HG02610 (cell line): Measurements from ENCODE around the gene CLDN20.

ENCODE experiments used
- ATAC-seq: cut with Tn5 transposase; IDR thresholded peaks from one replicate; pipeline ENCODE4 v1.9.1; 2021; ENCODE audit warnings: mild to moderate bottlenecking, moderate library complexity; ENCODE audit not compliant: unreplicated experiment

CLDN20 gene

DNA sequence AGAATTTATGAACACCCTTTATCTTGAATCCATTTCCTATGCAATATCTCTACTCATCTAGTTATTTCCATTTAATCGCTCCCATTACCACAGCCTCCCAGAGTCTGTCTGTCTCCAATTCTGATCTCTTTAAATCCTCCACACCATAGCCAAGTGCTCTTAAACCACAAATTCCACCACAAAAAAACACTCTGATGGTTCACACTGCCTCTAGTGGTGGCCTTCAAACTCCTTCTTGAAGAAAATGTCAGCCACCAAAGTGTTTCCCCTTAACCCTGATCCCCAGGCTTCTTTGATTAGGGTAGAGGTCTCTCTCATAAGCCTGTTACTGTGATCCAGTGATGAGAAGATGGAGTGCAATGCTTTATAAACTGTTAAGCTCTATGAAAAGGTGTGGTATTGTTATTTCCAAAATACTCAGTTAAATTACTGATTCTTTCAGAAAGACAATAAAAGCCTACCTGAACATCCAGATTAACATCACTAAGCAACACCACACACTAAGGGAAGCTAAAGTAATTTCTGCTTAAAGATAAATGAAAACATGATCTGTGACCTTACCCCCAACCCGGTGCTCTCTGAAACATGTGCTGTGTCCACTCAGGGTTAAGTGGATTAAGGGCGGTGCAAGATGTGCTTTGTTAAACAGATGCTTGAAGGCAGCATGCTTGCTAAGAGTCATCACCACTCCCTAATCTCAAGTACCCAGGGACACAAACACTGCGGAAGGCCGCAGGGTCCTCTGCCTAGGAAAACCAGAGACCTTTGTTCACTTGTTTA lies 4.5 kb downstream of the CLDN20 start:
- peak; percentile 48 for ATAC-seq

DNA sequence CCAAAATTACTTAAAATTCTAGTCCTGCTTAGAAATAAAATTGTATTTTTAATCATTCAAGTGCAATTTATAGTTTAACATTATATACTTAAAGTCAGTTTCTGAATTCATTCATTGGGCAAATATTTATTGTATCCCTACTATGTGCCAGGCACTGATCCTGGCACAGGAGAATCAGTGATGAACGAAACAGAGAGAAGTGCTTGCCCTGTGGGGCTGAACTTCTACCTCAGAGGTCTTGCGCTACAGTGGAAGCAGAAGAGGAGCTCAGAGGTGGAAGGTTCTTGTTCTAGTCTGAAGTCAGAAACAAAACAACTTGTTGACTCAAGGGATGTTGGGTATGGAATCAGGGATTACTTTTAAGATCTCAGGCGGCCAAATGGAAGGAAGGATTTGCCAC lies 6.0 kb downstream of the CLDN20 start:
- no peak for ATAC-seq

DNA sequence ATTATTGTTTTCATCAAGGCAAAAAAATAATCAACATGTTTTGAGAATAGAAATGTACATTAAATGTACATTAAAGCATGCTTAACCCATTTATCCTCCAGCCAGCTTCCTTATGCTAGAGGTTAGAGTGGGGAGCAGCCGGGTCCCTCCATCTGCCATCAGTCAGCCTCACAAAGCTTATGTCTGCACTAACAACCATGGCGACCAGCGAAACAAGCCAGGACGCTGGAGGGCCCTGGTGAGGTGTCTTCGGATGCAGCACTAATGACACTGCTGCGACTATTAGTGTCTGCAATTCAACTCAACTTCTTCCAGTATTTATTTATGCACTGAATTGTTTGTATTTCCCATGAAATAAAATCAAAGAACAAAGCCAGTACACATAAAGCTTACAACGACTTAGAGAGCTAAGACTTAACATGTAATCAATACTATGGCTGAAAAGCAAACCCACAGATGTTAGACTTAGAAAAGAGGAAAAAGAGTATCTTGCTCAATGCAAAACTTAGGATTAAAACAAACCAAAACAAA lies 6.8 kb downstream of the CLDN20 start:
- no peak for ATAC-seq

DNA sequence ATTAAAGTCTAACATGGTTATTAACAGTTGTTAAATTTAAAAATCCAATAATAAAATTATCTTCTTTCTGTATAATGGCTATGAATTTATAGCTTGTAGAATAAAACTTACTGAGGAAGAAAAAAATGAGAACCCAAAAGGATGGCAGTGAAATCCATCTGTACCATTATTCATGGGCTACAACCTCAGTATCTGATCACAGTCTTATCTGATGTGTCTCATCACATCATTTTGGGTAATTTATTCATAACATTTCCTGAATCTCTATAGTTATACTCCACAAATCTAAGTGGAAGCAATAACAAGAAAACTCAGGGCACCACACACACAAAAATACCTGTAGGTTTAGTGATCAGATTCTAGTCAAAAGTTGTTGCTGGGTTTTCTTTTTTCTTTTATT lies 7.3 kb downstream of the CLDN20 start:
- no peak for ATAC-seq

DNA sequence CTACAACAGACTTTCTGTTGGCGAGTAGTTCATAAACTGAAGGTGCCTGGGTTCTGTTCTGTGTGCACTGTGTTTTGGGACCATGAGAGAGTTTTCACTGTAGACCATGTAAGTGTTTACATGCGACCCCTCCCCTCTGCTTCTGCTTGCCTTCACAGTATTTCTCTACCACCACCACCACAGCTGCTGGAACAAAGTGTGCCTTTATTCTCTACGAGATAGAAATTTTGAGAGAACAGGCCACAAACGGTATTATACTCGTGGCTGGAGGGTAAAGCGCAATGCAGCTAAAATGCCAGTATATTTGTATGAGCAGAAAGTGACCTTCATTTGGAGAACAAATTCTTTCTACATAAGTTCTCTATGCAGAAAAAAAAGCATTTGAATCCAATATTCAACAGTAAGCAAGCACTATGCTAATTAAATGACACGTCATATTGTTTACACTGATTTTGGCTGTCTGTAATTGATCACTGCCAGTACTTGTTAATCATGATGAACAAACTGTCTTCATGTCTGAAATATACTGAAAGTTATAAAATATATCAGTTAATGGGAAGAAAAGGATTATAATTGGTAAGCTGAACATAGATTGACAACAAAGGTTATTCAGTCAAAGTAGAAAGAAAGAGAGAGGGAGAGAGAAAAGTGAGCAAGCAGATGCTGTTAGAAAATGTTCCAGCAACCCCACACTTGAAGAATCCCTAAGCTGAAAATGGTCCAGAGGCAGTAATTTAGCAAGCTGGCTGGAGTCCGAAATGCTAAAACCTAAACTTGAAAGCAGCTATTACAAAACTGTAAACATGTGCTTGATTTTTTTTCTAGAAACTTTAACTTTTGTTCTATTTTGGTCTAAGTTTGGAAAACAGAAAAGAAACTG lies 8.8 kb downstream of the CLDN20 start:
- ATAC-seq = no peak

DNA sequence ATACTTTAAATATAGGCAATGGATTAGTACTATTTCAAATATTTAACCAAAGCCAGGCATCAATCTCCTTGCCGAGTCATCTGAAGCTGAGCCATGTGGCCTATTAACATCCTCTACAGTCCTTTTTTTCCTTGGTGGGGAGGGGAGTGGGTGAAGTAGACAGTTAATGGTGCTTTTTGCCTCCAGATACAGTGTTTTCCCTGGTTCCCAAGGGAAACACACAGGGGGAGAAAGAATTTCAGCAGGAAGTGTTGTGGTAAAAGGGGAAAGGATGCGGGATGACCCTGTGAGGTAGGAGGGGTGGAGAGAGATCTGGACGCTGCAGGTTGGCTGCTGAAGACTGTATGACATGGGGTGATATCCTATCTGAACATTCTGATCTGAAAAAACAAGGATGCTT lies 9.6 kb downstream of the CLDN20 start:
- peak; percentile 57 for ATAC-seq

DNA sequence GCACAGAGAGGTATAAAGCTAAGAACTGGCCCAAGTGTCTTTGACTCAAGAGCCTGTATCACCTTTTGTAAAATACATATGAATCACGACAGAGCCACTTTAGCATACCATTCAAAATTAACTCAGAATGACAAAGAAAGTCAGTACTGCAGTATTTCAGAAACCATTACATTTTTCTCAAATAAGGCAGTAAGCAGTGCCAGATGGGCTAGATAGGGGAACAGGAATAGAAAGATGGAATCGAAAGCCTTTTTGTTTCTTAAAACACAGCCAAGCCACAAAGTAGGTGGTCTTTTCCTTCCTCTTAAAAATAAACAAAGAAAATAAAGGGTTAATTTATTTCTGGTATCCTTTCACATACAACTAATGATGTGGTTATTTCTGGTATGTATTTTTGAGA lies 10.3 kb downstream of the CLDN20 start:
- ATAC-seq = no peak

DNA sequence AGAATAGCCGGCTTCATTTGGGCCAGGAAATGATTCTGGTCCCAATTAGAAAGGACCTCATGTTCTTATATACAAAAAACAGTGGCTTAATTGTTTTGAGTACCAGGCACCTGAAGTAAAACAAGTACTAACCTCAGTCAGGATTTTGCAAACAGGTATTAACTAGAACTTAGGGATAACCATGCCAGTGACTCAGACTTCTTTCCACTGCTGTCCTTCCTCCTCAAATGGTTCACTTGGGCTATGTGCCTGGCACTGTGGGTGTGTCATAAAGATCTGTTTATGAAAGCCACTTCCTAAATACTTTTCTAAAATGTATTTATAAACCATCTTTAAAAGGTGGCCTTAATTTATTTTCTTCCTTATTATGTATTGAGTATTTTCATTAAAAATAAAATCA lies 10.7 kb downstream of the CLDN20 start:
- no peak for ATAC-seq

DNA sequence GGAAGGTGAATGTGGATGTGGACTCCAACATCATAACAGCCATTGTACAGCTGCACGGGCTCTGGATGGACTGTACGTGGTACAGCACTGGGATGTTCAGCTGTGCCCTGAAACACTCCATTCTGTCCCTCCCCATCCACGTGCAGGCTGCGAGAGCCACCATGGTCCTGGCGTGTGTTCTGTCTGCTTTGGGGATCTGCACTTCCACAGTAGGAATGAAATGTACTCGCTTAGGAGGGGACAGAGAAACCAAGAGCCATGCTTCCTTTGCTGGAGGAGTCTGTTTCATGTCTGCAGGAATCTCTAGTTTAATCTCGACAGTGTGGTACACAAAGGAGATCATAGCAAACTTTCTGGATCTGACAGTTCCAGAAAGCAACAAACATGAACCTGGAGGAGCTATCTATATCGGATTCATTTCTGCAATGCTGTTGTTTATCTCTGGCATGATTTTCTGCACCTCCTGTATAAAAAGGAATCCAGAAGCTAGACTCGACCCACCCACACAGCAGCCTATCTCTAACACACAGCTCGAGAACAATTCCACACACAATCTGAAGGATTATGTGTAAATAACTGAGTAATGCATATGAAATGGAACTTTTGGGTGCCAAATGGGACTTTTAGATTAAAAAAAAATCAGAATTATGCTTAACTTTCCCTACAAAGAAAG lies 12.1 kb downstream of the CLDN20 start:
- ATAC-seq = no peak

DNA sequence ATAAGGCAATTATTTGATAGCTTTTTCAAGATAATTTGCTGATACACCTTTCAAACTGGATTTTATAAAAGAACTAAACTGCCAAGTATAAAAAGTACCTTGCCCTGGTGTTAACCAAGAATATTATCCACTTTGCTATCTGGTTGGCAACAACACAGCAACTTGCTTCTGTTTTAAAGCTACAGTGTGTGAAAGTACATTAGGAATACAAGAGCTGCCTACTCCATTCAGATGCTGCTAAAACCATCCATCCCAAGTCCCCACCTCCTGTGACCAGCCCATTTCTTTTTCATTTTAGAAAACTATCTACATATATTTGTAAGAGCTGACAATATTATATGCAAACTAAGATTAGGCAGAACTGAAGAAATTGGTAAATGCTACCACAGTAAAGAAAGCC lies 12.8 kb downstream of the CLDN20 start:
- ATAC-seq = no peak

DNA sequence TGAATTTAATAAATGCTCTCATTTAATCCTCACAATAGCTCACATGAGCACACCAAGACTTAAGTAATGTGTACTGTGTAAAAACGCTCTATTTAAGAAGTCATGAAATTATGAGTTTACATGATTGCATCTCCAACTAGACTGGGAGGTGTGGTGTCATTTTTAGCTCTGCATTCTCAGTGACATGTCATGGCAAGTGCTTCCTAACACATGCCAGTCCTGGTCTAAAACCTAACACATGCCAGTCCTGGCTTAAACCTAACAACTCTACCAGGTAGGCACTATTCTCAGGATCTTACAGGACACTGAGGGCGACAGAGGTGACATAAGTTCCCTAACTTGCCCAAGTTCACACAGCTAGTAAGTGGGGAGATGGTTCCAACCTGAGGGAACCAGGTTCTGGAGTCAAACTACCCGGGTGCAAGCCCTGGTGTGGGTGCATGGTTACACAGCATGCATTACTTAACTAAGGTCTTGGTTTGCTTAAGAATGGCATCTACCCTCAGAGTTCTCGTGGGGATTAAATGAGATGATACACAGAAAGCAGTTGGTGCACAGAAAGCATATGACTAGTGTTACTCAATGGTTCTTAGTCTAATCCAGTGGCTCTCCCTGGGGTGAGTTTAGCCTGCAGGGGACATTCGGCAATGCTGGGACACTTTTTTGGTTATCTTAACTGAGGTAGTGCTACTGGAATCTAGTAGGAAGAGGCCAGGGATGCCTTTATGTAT lies 14.7 kb downstream of the CLDN20 start:
- ATAC-seq = no peak

DNA sequence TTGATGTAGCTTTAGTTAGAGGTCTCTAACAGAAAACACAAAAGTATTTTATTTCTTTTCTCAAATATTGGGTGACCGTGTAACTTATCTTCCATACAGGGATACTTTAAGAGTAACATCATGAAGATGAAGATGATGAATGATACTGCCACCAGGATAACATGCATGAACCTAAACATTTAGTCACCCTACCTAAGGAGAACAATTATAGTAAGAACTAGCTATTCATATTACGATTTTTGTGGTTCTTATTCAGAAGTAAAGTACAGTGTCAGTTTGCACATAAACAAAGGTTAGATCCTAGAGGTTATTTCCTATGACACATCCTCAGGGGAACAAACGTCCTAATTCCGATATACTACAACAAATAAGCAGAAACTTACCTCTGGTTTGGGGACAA lies 21.0 kb downstream of the CLDN20 start:
- ATAC-seq = no peak

DNA sequence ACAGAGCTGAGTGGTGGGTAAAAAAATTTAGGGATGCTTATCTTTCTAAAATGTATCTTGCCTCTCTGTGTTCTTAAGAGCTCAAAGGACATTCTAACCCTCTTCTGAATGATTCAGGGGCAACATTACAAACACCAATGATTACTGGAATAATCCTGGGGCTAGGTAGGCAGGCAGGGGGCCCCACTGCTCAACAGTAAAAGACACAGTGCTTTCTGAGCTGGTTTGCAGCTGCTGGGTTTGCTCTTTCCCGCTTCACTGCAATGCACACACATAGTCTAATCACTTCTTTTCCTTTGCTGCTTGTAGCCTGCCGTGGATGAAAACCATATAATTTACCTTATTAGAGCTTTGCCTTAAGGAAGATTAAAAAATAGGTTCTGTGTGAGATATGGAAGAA lies 23.9 kb downstream of the CLDN20 start:
- ATAC-seq = no peak

DNA sequence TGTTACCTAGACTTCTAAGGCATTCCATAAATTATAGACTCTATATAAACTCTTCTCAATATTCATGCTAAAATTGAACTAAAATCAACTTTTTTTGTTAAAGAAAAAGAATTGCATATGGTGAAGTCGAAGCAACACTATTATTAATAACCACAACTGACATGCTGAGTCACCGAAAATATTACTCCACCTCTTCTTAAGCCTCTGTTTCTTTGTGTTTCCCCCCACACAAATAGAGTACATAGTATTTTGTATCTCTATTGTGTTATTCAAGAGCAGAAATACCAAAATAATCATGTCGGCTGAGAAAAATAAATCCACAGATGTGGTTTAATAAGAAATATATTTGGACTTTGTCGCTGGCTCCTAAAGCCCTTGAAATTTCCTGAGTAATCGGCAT lies 26.7 kb downstream of the CLDN20 start:
- no peak for ATAC-seq

DNA sequence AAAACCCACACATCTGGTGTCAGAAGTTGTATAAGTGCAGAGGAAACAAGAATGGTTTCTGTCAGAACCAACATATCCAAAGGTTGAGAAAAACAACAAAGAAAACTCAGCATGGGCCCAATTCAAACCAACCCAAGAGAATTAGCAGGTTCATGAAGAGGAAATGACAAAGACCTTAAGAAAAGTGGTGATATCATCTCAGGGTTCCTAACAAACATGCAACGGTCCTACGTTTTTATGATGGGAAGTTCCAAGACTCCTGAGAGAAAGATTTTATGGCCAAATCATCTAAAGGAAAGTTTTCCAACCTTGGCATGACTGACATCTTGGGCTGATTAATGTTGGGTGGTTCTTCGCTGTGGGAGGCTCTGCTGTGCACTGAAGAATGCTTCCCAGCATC lies 27.5 kb downstream of the CLDN20 start:
- no peak for ATAC-seq

DNA sequence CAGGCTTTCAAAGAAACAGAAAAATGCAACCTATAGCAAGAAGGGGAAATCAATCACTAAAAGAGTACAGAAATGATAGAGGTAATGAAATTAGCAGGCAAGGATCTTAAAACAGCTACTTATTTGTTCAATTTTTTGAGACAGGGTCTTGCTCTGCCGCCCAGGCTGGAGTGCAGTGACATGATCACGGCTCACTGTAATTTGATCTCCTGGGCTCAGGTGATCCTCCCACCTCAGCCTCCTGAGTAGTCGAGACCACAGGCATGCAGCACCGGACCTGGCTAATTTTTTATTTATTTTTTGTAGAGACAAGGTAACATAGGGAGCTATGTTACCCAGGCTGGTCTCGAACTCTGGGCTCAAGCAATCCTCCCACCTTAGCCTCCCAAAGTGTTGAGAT lies 28.9 kb downstream of the CLDN20 start:
- no peak for ATAC-seq

DNA sequence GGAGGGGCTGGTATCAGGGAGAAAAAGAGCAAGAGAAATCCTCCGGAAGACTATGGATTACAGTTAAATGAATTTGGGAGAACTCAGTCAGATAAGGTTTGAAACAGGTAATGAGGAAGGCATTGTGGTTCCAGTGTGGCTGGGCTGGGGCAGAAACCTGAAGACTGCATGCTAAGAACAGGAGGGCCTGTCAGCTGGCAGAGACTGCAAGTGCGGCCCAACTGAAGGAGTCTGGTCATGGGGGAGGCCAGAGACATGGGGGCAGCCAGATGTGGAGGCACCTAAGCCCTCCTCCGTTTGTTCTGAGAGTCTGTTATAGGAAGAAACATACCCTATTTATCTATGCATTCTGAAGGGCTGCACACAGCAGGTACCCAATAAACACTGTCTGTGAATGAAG lies 33.9 kb downstream of the CLDN20 start:
- ATAC-seq = no peak

DNA sequence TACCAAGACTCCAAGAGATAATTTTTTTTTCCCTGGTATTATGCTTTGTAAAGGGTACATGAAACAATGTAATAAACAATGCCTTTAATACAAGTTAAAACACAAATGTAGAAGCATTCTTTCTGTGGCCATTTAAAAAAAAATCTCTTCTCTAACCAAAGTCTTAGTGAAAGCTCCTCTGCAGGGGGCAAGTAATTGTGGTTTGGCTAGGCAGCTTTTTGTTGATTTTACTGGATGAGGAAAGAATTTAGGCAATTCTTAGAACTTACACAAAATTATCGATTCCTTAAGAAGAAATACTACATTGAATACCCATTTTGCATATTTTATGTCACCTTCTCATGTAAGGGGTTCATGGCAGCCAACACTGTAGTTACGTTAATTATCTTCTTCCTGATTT lies 38.1 kb downstream of the CLDN20 start:
- no peak for ATAC-seq

DNA sequence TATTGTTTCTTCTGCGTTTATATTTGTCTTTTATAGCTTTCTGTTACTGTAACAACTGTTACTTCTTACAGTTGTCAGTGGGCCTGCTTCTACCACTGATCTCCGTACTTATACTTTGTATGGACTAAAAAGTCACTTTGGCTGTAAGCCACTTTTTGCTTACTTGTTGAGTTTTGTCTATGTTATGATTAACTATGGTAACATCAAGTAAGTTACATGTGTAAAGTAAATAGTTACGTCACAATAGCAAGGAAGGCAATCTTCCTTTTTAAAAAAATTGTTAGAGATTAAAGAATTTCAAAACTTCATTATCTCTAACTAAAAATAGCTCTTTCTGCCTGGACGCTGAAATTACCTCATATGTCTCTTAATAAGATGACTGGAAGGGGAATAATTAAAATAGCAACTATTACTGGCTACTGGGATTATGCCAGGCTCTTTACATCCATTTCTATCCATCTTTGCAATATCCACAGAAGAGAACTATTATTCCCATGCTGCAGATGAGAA lies 39.6 kb downstream of the CLDN20 start:
- no peak for ATAC-seq

DNA sequence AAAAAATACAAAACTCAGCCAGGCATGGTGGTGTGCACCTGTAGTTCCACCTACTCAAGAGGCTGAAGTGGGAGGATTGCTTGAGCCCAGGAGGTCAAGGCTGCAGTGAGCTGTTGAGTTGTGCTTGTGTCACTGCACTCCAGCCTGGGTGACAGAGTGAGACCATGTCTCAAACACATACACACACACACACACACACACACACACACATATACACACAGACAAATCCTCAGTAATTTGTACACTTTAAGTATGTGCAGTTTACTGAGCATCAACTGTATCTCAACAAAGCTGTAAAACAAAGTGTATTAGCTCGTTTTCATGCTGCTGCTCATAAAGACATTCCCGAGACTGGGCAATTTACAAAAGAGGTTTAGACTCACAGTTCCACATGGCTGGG lies 43.1 kb downstream of the CLDN20 start:
- ATAC-seq = no peak

DNA sequence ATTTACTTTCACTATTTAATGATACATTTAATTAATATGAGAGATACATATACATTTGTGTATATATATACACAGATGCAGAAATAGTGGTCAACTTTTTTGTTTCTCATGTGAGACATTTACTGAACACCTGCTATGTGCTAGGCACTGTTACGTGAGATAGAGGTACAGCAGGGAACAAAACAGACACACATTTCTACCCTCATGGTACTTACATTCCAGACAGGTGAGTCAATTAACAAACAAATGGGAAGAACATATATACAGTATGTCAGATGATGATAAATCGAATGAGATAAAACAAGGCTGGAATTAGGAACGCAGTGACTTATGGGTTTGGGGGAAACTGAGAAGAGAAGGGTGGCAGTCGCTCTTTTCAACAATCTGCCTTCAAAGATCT lies 45.3 kb downstream of the CLDN20 start:
- ATAC-seq = no peak
